Globus pallidus (tissue), 1 donor: ENCODE results near the gene PKD2L1.
"Not testable (repeated sequence)": the region's sequence is repeated elsewhere in the genome, so short reads cannot be mapped to it uniquely, and the experiment has no call there.

Experiments
- DNase-seq: peaks from one replicate; pipeline ENCODE4 v3.0.0-alpha.2; 2015; ENCODE audit warnings: low spot score

PKD2L1 gene

GRCh38 chr10:100333661-100334440 is 3.8 kb upstream of the PKD2L1 start:
- no peak for DNase-seq

DNA sequence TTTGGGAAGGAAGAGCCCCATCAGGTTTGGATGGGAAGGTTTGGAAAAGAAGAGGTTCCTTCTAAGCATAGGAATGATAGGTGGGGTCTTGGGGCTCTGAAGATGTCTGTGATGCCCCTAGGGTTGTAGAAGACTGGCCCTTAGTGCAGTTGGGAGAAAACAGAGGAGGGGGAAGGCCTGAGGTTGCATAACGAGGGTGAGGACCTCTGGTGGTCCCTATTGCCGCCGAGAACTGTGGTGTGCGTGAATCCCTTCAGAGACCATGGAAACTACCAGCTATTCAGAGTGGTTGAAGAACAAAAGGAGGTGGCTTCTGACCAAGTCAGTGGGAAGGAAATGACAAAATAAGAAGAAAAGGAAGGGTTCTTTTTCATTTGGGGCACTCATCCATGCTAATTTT is 3.1 kb upstream of the PKD2L1 start:
- no peak for DNase-seq

DNA sequence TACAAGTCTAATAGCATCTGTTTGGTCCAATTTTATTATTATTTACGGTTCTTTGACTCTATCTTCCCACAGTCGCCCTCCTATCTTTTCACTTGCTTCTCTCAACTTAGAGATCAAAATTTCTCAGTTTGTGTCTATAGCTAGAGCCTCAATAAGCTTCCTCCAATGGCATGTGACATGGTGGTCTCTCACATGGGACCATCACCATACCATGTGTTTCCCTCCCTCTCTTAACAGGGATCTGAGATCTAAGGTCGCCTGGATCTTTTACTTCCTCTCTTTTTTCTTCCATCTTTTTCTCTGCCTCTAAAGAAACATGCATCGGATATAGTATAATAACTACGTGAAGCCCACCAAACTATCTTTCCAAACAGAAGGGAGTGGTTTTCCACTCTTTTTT is 1.8 kb downstream of the PKD2L1 start:
- no peak for DNase-seq

- no peak for DNase-seq
Measured at GRCh38 chr10:100327718-100328009, 2.4 kb downstream of the PKD2L1 start.

- peak; percentile 46 for DNase-seq
Measured at GRCh38 chr10:100327007-100327717, 2.9 kb downstream of the PKD2L1 start.

DNA sequence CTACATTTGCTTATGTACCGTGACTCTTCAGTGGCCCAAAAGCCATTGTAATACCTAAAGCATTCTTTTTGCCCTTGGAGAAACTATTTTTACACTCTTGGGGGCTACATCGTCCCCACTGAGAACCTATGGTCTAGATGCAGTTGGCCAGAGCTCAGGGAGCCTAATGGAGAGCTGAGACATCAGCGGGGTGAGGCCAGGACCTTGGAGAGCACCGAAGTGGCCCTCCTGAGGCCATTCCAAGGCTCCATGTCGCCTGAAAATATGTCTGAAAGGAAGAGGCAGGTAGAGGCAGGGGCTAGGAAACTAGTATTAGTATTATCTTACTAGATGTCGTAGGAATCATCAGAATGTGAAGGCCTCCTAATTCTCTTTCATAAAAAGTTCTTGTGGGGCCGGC is 4.9 kb downstream of the PKD2L1 start:
- DNase-seq, result no peak

DNA sequence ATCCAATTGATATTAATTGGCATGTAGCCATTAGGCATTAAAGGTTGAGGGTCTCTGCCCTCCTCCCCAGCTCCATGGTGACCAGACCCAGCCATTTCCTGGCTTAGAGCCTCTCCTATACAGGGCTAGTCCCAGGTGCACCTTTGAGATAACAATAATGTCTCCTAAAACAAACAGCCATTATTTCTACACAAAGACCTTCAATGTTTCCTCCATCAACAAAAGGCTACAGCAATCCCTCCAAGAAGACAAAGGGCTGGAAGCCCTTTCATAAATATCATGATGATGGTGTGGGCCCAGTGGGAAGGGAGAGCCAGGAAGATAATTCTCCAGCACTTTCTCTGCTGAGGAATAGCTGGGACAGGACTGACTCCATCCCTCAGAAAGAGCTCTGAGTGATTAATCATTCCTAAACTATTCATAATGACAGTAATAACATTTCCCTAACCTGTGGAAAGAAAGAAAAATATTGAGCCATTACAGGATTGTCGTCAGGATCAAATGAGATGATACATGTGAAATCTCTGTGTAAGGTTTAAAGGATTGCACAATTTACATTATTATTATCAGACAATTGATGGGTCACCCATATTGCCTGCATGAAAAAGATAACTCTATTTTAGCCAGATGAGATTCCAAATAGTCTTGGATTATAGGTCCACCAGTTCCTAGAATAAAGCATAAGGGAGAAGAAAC is 10.2 kb downstream of the PKD2L1 start:
- peak; percentile 83 for DNase-seq

GRCh38 chr10:100318207-100318606 is 11.8 kb downstream of the PKD2L1 start:
- no peak for DNase-seq

DNA sequence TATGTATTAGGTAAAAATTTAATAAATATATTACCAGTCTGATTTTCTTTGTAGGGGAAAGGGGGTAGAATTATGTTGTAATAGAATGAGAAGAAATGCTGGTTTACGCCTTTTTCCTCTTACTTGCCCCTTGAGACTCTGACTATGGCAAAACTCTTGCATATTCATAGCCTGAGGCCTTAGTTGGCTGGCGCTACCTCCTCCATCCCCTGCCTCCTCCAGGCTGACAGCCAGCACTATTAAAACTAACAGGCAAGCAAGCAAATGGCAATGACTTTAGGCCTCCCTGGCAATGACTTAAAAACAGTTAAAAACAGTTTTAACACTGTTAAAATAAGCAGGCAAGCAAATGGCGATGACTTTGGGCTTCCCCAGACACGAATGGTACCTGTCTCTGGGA is 14.4 kb downstream of the PKD2L1 start:
- DNase-seq, result no peak

DNA sequence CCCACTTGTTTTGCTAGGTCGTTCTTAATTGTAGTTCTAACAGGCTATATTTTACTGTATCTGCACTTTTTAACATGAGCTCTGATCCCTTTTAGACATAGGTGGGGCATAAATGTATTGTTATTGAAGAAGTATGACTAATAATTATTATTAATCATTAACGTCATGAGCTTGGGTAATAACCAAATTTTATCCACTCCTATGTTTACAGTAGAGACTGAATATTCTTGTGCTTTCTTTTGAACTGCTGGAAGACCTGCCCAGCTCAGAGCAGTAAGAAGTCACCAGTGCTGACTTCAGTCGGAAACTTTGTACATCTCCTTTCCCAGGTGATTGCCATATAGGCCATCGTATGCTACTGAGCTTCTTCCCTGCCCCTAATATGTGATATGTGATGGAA is 18.7 kb downstream of the PKD2L1 start:
- no peak for DNase-seq

- no peak for DNase-seq
Measured at GRCh38 chr10:100307684-100308083, 22.3 kb downstream of the PKD2L1 start.

DNA sequence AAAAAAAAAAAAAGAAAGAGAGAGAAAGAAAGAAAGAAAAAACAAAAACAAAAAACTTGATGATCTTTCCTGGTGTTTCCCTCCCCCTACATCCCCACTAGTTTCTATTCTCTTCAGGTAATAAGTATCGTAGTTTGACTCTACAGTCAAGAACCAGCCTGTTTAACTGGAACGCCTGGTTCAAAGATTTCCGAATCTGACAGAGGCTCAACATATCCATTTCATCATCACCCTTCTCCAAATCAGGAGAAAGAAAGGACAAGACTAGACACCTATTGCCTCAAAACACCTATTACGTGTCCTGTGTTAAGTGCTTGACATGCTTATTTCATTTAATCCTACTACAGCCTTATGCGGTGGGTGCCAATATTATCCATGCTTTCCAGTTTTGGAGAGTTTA is 23.2 kb downstream of the PKD2L1 start:
- no peak for DNase-seq

DNA sequence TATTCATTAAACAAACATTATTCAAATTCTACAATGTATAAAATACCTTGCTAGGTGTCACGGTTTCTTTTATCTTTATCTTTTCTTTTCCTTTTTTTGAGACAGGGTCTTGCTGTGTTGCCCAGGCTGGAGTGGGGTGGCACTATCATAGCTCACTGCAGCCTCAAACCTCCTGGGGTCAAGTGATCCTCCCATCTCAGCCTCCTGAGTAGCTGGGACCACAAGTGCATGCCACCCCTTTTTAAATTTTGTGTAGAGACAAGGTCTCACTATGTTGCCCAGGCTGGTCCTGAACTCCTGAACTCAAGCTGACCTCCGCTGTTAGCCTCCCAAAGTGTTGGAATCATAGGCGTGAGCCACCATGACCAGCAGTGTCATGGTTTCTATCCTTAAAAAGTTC is 25.6 kb downstream of the PKD2L1 start:
- no peak for DNase-seq

GRCh38 chr10:100303724-100304319 is 26.2 kb downstream of the PKD2L1 start:
- peak; percentile 36 for DNase-seq

DNA sequence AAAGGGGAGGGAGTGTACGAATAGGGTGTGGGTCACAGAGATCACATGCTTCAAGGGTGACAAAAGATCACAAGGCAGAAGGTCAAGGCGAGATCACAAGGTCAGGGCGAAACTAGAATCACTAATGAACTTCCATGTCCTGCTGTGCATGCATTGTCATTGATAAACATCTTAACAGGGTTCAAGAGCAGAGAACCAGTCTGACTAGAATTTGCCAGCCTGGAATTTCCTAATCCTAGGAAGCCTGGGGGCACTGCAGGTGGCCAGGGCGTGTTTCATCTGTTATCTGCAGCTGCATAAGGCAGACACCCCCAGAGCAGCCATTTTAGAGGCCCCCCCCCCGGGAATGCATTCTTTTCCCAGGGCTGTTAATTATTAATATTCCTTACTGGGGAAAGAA is 28.9 kb downstream of the PKD2L1 start:
- not testable (repeated sequence) for DNase-seq

GRCh38 chr10:100297242-100297641 is 32.8 kb downstream of the PKD2L1 start:
- DNase-seq, result no peak

DNA sequence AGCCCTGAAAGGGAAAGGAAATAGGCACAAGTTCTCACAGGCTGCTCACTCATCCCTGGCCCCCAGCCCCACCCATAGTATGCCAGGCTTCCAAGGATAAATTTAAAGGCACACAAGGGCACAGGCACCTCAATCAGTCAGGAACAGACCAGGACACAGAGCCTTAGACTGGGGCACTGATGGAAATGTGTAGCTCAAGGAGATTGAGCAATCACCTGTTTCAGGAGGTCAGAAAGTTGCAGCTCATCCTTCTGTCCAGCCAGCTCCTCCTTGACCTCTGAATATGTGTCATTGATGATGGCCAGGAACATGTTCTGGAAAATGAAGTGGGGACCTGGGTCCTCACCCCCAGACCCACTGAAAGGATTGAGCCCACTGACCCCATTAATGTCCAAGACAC is 37.0 kb downstream of the PKD2L1 start:
- no peak for DNase-seq

DNA sequence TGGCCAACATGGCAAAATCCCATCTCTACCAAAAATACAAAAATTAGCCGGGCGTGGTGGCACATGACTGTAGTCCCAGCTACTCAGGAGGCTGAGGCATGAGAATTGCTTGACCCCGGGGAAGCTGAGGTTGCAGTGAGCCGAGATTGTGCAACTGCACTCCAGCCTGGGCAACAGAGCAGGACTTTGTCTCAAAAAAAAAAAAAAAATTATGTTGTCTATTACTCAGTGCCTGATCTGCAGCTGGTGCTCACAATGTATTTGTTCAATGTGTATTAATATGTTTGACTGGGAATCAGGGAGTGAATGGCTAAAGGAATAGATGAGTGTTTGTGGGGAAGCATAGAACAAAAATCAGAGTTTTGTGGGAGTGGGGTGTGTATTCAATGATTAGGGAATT is 37.7 kb downstream of the PKD2L1 start:
- not testable (repeated sequence) for DNase-seq

- DNase-seq, result no peak
Measured at GRCh38 chr10:100291356-100291755, 38.7 kb downstream of the PKD2L1 start.

DNA sequence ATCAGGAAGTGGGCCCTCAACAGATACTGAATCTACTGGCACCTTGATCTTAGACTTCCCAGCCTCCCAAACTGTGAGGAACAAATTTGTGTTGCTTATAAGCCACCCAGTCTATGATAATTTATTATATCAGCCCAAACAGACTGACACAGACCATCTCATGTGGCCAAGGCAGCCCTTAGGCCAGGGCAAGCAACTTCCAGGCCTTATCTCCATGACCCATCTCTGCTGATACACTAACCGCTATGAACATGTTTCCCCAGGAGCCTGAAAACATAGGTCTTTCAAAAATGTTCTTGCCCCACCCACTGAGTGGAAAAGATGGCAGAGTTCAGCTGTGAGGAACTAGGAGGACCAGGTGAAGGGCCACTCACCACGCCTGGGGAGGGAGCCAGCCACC is 40.4 kb downstream of the PKD2L1 start:
- no peak for DNase-seq

- no peak for DNase-seq
Measured at GRCh38 chr10:100288196-100288595, 41.8 kb downstream of the PKD2L1 start.

GRCh38 chr10:100287756-100288155 is 42.3 kb downstream of the PKD2L1 start:
- no peak for DNase-seq
